Omental fat pad (tissue), 4 donors: ENCODE data around the gene CPT1B. TPM values are rescaled to one million over a fixed set of nuclear protein-coding genes. Genes with fewer than 3 reads are reported as not detected.

Source experiments
- ATAC-seq: fragments of 150-250 bp; one replicate; pipeline ENCODE4 v1.9.1; 2016; ENCODE audit warnings: mild to moderate bottlenecking, moderate library complexity; ENCODE audit not compliant: low FRiP score
- DNase-seq: peaks from one replicate; pipeline ENCODE4 v3.0.0-alpha.2; 2019; ENCODE audit warnings: low spot score
- CTCF ChIP-seq, 3 donors: fragments of 450-650 bp; IDR thresholded peaks; one replicate each; pipeline ENCODE4 v1.5.1; 2016 to 2017; ENCODE audit warnings: antibody characterized with exemption in 3 of 3, mild to moderate bottlenecking in 3 of 3, moderate library complexity in 2 of 3
- total RNA-seq, 4 donors: library from RNA; depleted of rRNA; stranded (reverse); fragments of >200 nt; gene quantifications; one replicate each; pipeline ENCODE4 v1.1.0, GENCODE V29; 2016

CPT1B gene
- 10 to 100 TPM in 3 of 4 donors, 1 to 10 TPM in 1; 4.9 to 29.2 (median 10.8) TPM for total RNA-seq

- ATAC-seq (no peak), DNase-seq (no peak)
- TF ChIP-seq CTCF (IDR thresholded peaks at IDR 0.05), result no peak
Observed at GRCh38 chr22:50577987-50578775, at the start of gene CPT1B. CPT1B (minus strand) TSS chr22:50578427; CDS start chr22:50577915, 512 bp downstream.

GRCh38 chr22:50626850-50627641 is 48.8 kb upstream of the CPT1B start:
- DNase-seq (no peak), ATAC-seq (peak; percentile 1)
- no peak for TF ChIP-seq CTCF (IDR thresholded peaks at IDR 0.05)

GRCh38 chr22:50626314-50626849 is 48.2 kb upstream of the CPT1B start:
- DNase-seq (no peak), ATAC-seq (no peak)
- TF ChIP-seq CTCF (IDR thresholded peaks at IDR 0.05), result no peak

GRCh38 chr22:50625568-50626313 is 47.5 kb upstream of the CPT1B start:
- TF ChIP-seq CTCF (IDR thresholded peaks at IDR 0.05), result no peak
- no peak for DNase-seq
- ATAC-seq, result no peak

- no peak for TF ChIP-seq CTCF (IDR thresholded peaks at IDR 0.05)
- DNase-seq, result no peak
- ATAC-seq, result no peak
Observed at GRCh38 chr22:50625131-50625567, 46.9 kb upstream of the CPT1B start.

GRCh38 chr22:50624347-50625130 is 46.3 kb upstream of the CPT1B start:
- TF ChIP-seq CTCF (IDR thresholded peaks at IDR 0.05), result no peak
- no peak for DNase-seq
- no peak for ATAC-seq
